Esophagus muscularis mucosa (tissue), 4 donors: ENCODE results near the gene TCERG1L. TPM values are rescaled to one million over a fixed set of nuclear protein-coding genes. Genes with fewer than 3 reads are reported as not detected.

Experiments used
- DNase-seq: peaks from one replicate; pipeline ENCODE4 v3.0.0-alpha.2; 2017; ENCODE audit errors: extremely low spot score
- H3K27ac ChIP-seq, 4 donors: fragments of 200-600 bp; sonication (generic); replicated peaks in 1 of 4; 1 replicate in 3 of 4; 2 replicates in 1 of 4; pipeline ENCODE4 v1.5.1; 2016 to 2019; ENCODE audit warnings: mild to moderate bottlenecking in 1 of 4
- H3K27me3 ChIP-seq, 4 donors: fragments of 200-600 bp; sonication (generic); one replicate each; pipeline versions ENCODE4 v1.5.1 to v1.6.0; 2016 to 2019
- H3K36me3 ChIP-seq, 4 donors: fragments of 200-600 bp; sonication (generic); one replicate each; pipeline ENCODE4 v1.5.1; 2016 to 2019
- H3K4me1 ChIP-seq, 4 donors: fragments of 200-600 bp; sonication (generic); one replicate each; pipeline ENCODE4 v1.5.1; 2016 to 2019
- H3K4me3 ChIP-seq, 4 donors: fragments of 200-600 bp; sonication (generic); 1 replicate in 2 of 4; 2 replicates in 2 of 4; pipeline ENCODE4 v1.5.1; 2016 to 2019; ENCODE audit warnings: mild to moderate bottlenecking in 4 of 4, moderate library complexity in 1 of 4
- H3K9me3 ChIP-seq, 4 donors: fragments of 200-600 bp; sonication (generic); 1 replicate in 3 of 4; 2 replicates in 1 of 4; pipeline ENCODE4 v1.5.1; 2016 to 2019
- EP300 ChIP-seq: sonication (generic); formaldehyde crosslinking; IDR thresholded peaks from one replicate; pipeline ENCODE4 v1.6.1; 2017; ENCODE audit warnings: antibody characterized with exemption
- POLR2A ChIP-seq: fragments of 450-650 bp; IDR thresholded peaks from one replicate; pipeline ENCODE4 v1.6.1; 2017; ENCODE audit warnings: antibody characterized with exemption, moderate library complexity, mild to moderate bottlenecking, low read depth
- POLR2AphosphoS5 ChIP-seq, 2 donors: sonication (generic); formaldehyde crosslinking; IDR thresholded peaks; one replicate each; pipeline ENCODE4 v1.6.1; 2017; ENCODE audit warnings: antibody characterized with exemption in 2 of 2
- WGBS: methylation state at CpG from one replicate; pipeline ENCODE4 v1.1.5; 2018; 5-methylcytosine and 5-hydroxymethylcytosine counted together
- intact Hi-C: fragments of 100-400 bp; cut with DNase I; formaldehyde crosslinking; loops from one replicate; pipeline ENCODE4 v1.15.1; 2023
- total RNA-seq, 4 donors: library from RNA; depleted of rRNA; stranded (reverse); fragments of >200 nt; gene quantifications; one replicate each; pipeline versions ENCODE4 v1.1.0 to v1.2.1, GENCODE V29; 2016
- TF ChIP-seq, protein P1 (sequence below), 3 experiments: fragments of 200-600 bp in 2 of 3; fragments of 450-650 bp in 1 of 3; sonication (generic) in 2 of 3; IDR thresholded peaks; one replicate each; pipeline ENCODE4 v1.5.1; 2017 to 2019; ENCODE audit warnings: antibody characterized with exemption in 3 of 3, mild to moderate bottlenecking in 2 of 3, moderate library complexity in 1 of 3

TCERG1L gene
- total RNA-seq, 4 donors from 2014 or later, result not detected

DNA sequence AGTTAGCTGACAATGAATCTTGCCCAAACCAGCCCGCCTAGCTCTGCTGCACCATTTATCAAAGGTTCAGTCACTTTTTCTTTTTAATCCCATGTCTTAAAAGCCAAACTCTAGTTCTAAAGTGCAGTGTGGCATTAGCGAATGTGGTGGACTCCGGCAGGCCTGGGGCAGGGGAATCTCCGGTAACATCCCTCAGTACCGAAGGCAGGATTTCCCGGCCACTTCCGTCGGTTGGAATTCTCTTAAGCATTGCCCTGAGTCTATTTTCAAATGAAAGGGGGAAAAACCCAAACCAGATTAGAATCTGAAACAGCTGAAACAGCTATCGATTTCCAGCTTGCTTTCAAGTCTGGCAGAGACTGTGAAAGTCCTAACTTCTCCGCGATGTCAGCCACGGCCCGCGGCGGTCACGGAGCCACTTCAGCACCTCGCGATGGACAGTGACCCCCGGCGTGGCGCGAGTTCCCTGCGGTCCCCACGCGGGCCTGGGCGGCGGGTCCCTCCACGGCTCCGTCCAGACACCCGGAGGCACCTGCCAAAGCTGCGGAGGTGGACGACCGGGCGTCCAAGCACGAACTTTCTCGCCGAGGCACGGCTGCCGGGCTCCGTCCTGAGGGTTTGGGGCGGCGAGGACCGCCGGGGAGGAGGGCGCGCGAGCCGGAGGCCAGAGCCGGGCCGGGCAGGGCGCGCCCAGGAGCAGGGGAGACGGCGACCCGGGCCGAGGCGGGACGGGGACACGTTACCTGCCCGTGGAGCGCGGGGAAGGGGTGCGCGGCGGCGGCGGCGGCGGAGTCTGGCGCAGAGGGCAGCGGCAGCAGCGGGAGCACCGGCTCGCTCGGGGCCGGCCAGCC is 745 bp downstream of the TCERG1L start:
- no peak overlapping the region for H3K27ac ChIP-seq
- TF ChIP-seq EP300 (no peak), POLR2A (no peak), POLR2AphosphoS5 (IDR thresholded peaks at IDR 0.05) (no peak)
- TF ChIP-seq, protein P1, sequence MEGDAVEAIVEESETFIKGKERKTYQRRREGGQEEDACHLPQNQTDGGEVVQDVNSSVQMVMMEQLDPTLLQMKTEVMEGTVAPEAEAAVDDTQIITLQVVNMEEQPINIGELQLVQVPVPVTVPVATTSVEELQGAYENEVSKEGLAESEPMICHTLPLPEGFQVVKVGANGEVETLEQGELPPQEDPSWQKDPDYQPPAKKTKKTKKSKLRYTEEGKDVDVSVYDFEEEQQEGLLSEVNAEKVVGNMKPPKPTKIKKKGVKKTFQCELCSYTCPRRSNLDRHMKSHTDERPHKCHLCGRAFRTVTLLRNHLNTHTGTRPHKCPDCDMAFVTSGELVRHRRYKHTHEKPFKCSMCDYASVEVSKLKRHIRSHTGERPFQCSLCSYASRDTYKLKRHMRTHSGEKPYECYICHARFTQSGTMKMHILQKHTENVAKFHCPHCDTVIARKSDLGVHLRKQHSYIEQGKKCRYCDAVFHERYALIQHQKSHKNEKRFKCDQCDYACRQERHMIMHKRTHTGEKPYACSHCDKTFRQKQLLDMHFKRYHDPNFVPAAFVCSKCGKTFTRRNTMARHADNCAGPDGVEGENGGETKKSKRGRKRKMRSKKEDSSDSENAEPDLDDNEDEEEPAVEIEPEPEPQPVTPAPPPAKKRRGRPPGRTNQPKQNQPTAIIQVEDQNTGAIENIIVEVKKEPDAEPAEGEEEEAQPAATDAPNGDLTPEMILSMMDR (IDR thresholded peaks at IDR 0.05), result no peak
- intact Hi-C loops, result no loop called here
- H3K27me3 ChIP-seq, result peaks cover 9 to 74% (median 23%) of the 10 kb centered on the region in 4 donors
- peaks cover 0 to 23% (median 20%) of the 10 kb centered on the region in 4 donors for H3K4me1 ChIP-seq
- WGBS, result 5% methylated on average over 23 of the region's 76 CpGs
- H3K4me3 ChIP-seq, result peak overlapping the region; percentile 19 to 33 (median 25)
- DNase-seq, result no peak
- no peaks in the 10 kb centered on the region for H3K9me3 ChIP-seq
- H3K36me3 ChIP-seq, result no peaks in the 10 kb centered on the region

DNA sequence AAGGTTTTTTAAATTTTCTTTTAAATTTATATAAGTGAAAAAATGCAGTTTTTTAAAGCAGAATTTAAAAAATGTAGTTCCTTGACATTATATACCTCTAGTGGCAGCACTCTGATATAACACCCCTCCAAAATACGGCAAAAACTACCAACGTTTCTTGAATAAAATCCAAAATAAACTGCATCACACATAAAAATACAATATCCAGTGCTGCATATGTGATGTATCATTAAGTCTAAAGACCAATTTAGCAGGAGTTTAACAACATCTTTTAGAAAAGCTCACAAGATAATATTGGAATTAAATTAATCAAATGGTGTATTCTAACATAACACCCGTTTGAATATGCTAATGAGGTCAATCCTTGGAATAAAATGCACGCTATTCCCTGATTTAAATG is 1.4 kb downstream of the TCERG1L start:
- WGBS, result 15% methylated on average over 4 of the region's 4 CpGs
- H3K4me1 ChIP-seq, result peaks cover 0 to 23% (median 20%) of the 10 kb centered on the region in 4 donors
- H3K27ac ChIP-seq, result no peak overlapping the region
- TF ChIP-seq EP300 (no peak), POLR2AphosphoS5 (IDR thresholded peaks at IDR 0.05) (no peak), POLR2A (no peak)
- TF ChIP-seq, protein P1 (IDR thresholded peaks at IDR 0.05), result peak in 1 of 3 experiments; percentile 24
- H3K36me3 ChIP-seq, result no peaks in the 10 kb centered on the region
- H3K9me3 ChIP-seq, result no peaks in the 10 kb centered on the region
- no peak for DNase-seq
- H3K4me3 ChIP-seq, result no peak overlapping the region
- intact Hi-C loops, result no loop called here
- H3K27me3 ChIP-seq, result peaks cover 9 to 76% (median 23%) of the 10 kb centered on the region in 4 donors

DNA sequence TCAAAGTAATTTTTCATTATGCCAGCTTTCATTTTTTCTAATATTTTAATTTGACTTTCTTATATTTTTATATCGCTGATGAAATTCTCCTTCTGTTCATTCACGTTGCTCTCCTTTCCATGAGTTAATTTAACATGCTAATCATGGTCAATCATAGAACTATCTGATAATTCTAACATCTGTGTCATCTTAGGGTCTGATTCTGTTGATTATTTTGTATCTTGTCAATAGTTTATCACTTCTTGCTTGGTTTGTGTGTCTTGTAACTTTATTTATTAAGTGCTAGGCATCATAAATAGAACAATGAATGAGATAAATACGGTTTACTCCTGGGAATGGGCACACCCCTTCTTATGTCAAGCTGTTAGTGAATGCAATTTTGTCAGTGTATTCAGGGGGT is 11.0 kb downstream of the TCERG1L start:
- H3K4me1 ChIP-seq, result no peaks in the 10 kb centered on the region
- intact Hi-C loops, result no loop called here
- DNase-seq, result no peak
- 56% methylated on average over 3 of the region's 3 CpGs for WGBS
- H3K27me3 ChIP-seq, result peaks cover 0 to 29% (median 0%) of the 10 kb centered on the region in 4 donors
- H3K9me3 ChIP-seq, result peaks cover 0 to 36% (median 23%) of the 10 kb centered on the region in 4 donors
- H3K27ac ChIP-seq, result no peak overlapping the region
- H3K4me3 ChIP-seq, result no peak overlapping the region
- TF ChIP-seq, protein P1 (IDR thresholded peaks at IDR 0.05), result no peak
- TF ChIP-seq EP300 (no peak), POLR2A (no peak), POLR2AphosphoS5 (IDR thresholded peaks at IDR 0.05) (no peak)
- H3K36me3 ChIP-seq, result no peaks in the 10 kb centered on the region

DNA sequence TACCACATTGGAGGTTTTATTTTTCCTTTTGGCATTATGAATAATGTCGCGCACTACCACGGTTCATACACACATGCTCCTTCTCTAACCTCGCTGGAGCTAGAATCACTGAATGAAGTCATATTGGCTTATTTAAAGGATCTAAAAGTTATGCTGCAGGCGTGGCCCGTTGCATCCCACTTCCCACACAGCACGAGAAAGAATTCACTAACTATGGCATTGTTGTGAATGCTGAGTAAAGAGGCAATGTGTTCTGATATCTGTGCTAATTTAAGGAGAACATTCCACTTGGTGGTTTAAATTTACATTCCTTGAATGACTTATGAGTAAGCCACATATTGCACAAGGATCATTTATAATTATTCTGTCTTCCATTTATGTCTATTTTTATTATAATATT is 20.7 kb downstream of the TCERG1L start:
- H3K36me3 ChIP-seq, result no peaks in the 10 kb centered on the region
- 74% methylated on average over 7 of the region's 7 CpGs for WGBS

More for the DNA sequence above, 20.7 kb downstream of the TCERG1L start:
- H3K4me3 ChIP-seq, result no peak overlapping the region
- H3K9me3 ChIP-seq, result no peaks in the 10 kb centered on the region
- TF ChIP-seq POLR2AphosphoS5 (IDR thresholded peaks at IDR 0.05) (no peak), EP300 (no peak)
- TF ChIP-seq, protein P1 (IDR thresholded peaks at IDR 0.05), result no peak
- DNase-seq, result no peak
- no peak overlapping the region for H3K27ac ChIP-seq
- H3K4me1 ChIP-seq, result no peaks in the 10 kb centered on the region
- intact Hi-C loops, result no loop called here
- peaks cover 0 to 4% (median 0%) of the 10 kb centered on the region in 4 donors for H3K27me3 ChIP-seq
